Measurements from ENCODE around the gene ADAMTS15.

GRCh38 chr11:130405428-130405827 lies 43.0 kb upstream of the ADAMTS15 start:
- TF ChIP-seq CTCF (conservative IDR thresholded peaks at IDR 0.05 in 1 of 2, IDR thresholded peaks at IDR 0.05 in 1 of 2; ENCODE audit: extremely low read depth in 1 of 2, insufficient read depth in 1 of 2, low read depth in 1 of 2, low read length in 2 of 2) (no peak), EZH2 (IDR thresholded peaks at IDR 0.05; ENCODE audit: borderline replicate concordance, low read length) (no peak)

Measured in mammary epithelial cell (primary cell).